ENCODE measurements around the gene IL5RA. TPM values are rescaled to one million over a fixed set of nuclear protein-coding genes. Genes with fewer than 3 reads are reported as not detected.

The IL5RA gene
- total and polyA plus RNA-seq, 10 of the 15 experiments (the other 5 are each of a cell fraction or from before 2014, with no cell fraction given), result 0.04 to 0.53 (median 0.14) TPM; not detected in 6

- FAIRE-seq, result no peak
- in situ Hi-C loops (cut with MboI), result no loop called here
- Histone ChIP-seq H3K79me2 (ENCODE audit: control insufficient read depth, insufficient read depth, low read length) (no peaks in the 10 kb centered on the region), H3K4me1 (ENCODE audit: control insufficient read depth, insufficient read depth, low read length) (no peaks in the 10 kb centered on the region), H3K4me3 (no peak overlapping the region), H3K9ac (ENCODE audit: control insufficient read depth, insufficient read depth, low read length) (no peak overlapping the region), H3K27ac (ENCODE audit: control insufficient read depth, insufficient read depth) (no peak overlapping the region), H4K20me1 (ENCODE audit: control insufficient read depth, insufficient read depth) (no peaks in the 10 kb centered on the region), H3K36me3 (ENCODE audit: control insufficient read depth in 2 of 2, insufficient read depth in 2 of 2, low read length in 1 of 2) (peaks cover 1 to 28% of the 10 kb centered on the region in 2 experiments; a peak in 3 of 4 replicates), H3K9me3 (replicated peaks; ENCODE audit: control insufficient read depth, insufficient read depth, low read length) (no peaks in the 10 kb centered on the region), H3K27me3 (replicated peaks in 1 of 2; ENCODE audit: control insufficient read depth in 2 of 2, insufficient read depth in 2 of 2, low read length in 1 of 2) (no peaks in the 10 kb centered on the region), H3K4me2 (ENCODE audit: control insufficient read depth, insufficient read depth) (no peak overlapping the region), H2AFZ (ENCODE audit: control insufficient read depth, low read depth, low read length) (no peak overlapping the region)
- ATAC-seq, result no peak
- CTCF ChIA-PET, result no interaction called here
- POLR2A ChIA-PET, result interaction anchor here (0.6 kb wide), 1 partner anchor 20 kb away, joined by 3 read pairs; no protein-coding TSS in a partner anchor
- TF ChIP-seq FOXM1 (IDR thresholded peaks at IDR 0.05; ENCODE audit: low read depth, low read length), result no peak
- no peak for TF ChIP-seq NR2C2 (IDR thresholded peaks at IDR 0.05; ENCODE audit: borderline replicate concordance, control insufficient read depth, insufficient read length, low read depth)
- no peak for TF ChIP-seq ZNF24 (IDR thresholded peaks at IDR 0.05)
- no peak for TF ChIP-seq IRF4 (IDR thresholded peaks at IDR 0.05; ENCODE audit: low read depth, low read length)
- TF ChIP-seq ESRRA (IDR thresholded peaks at IDR 0.05; ENCODE audit: low read length), result no peak
- no peak for TF ChIP-seq ZSCAN29 (IDR thresholded peaks at IDR 0.05)
- TF ChIP-seq CTCF (IDR thresholded peaks at IDR 0.05 in 2 of 3, conservative IDR thresholded peaks at IDR 0.05 in 1 of 3; ENCODE audit: control insufficient read depth in 2 of 3, extremely low read depth in 1 of 3, insufficient read depth in 1 of 3, low read depth in 3 of 3, low read length in 3 of 3), result no peak
- no peak for TF ChIP-seq STAT3 (IDR thresholded peaks at IDR 0.05; ENCODE audit: low read depth, low read length)
- no peak for TF ChIP-seq NFXL1 (IDR thresholded peaks at IDR 0.05; ENCODE audit: borderline replicate concordance)
- no peak for TF ChIP-seq CEBPB (IDR thresholded peaks at IDR 0.05; ENCODE audit: borderline replicate concordance in 1 of 2, low read depth in 2 of 2, low read length in 2 of 2)
- no peak for TF ChIP-seq MEF2A (IDR thresholded peaks at IDR 0.05; ENCODE audit: insufficient read depth, low read depth, low read length)
- TF ChIP-seq SUZ12 (IDR thresholded peaks at IDR 0.05; ENCODE audit: unreplicated experiment), result no peak
- no peak for TF ChIP-seq SUPT20H (IDR thresholded peaks at IDR 0.05; ENCODE audit: borderline replicate concordance, control insufficient read depth, low read depth, low read length)
- TF ChIP-seq, protein P1, sequence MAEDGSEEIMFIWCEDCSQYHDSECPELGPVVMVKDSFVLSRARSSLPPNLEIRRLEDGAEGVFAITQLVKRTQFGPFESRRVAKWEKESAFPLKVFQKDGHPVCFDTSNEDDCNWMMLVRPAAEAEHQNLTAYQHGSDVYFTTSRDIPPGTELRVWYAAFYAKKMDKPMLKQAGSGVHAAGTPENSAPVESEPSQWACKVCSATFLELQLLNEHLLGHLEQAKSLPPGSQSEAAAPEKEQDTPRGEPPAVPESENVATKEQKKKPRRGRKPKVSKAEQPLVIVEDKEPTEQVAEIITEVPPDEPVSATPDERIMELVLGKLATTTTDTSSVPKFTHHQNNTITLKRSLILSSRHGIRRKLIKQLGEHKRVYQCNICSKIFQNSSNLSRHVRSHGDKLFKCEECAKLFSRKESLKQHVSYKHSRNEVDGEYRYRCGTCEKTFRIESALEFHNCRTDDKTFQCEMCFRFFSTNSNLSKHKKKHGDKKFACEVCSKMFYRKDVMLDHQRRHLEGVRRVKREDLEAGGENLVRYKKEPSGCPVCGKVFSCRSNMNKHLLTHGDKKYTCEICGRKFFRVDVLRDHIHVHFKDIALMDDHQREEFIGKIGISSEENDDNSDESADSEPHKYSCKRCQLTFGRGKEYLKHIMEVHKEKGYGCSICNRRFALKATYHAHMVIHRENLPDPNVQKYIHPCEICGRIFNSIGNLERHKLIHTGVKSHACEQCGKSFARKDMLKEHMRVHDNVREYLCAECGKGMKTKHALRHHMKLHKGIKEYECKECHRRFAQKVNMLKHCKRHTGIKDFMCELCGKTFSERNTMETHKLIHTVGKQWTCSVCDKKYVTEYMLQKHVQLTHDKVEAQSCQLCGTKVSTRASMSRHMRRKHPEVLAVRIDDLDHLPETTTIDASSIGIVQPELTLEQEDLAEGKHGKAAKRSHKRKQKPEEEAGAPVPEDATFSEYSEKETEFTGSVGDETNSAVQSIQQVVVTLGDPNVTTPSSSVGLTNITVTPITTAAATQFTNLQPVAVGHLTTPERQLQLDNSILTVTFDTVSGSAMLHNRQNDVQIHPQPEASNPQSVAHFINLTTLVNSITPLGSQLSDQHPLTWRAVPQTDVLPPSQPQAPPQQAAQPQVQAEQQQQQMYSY (CRISPR knock-in tag; IDR thresholded peaks at IDR 0.05), result no peak
- TF ChIP-seq POLR2AphosphoS5 (IDR thresholded peaks at IDR 0.05; ENCODE audit: low read length), result no peak
- TF ChIP-seq POLR2A (IDR thresholded peaks at IDR 0.05; ENCODE audit: low read depth, low read length), result no peak
- TF ChIP-seq HDAC6 (IDR thresholded peaks at IDR 0.05; ENCODE audit: unreplicated experiment), result no peak
- no peak for TF ChIP-seq MTA3 (IDR thresholded peaks at IDR 0.05; ENCODE audit: borderline replicate concordance, low read length)
- TF ChIP-seq ZNF384 (IDR thresholded peaks at IDR 0.05; ENCODE audit: borderline replicate concordance, low read depth, low read length), result no peak
- no peak for TF ChIP-seq ZBED1 (IDR thresholded peaks at IDR 0.05; ENCODE audit: borderline replicate concordance)
- intact Hi-C loops (cut with micrococcal nuclease; ENCODE audit: unreplicated experiment), result no loop called here
- SMC1A ChIA-PET (ENCODE audit: uncharacterized antibody, unreplicated experiment), result interaction anchor here (1.5 kb wide), 1 partner anchor 20 kb away, joined by 4 read pairs; no protein-coding TSS in a partner anchor
- RAD21 ChIA-PET (ENCODE audit: unreplicated experiment), result no interaction called here
- DNase-seq (ENCODE audit: low read depth, low spot score), result no peak
- no TSS peak for BruUV-seq (replicated peaks)
- 14% methylated on average over 1 of the region's 1 CpG for WGBS (ENCODE audit: insufficient coverage, insufficient replicate concordance, low lambda C conversion rate, missing lambda C conversion rate)
Observed at GRCh38 chr3:3149560-3149959, 39.4 kb upstream of the IL5RA start.

All from GM12878 (cell line).